Naive thymus-derived CD4-positive, alpha-beta T cell (primary cell): ENCODE measurements around the gene TLR1. TPM values are rescaled to one million over a fixed set of nuclear protein-coding genes. Genes with fewer than 3 reads are reported as not detected.
"Not testable (repeated sequence)": the region's sequence is repeated elsewhere in the genome, so short reads cannot be mapped to it uniquely, and the experiment has no call there.

Experiments
- ATAC-seq: fragments of 150-1000 bp; cut with Tn5 transposase; 2 replicates; pipeline ENCODE4 v1.10.0; 2021; ENCODE audit warnings: mild to moderate bottlenecking, moderate library complexity
- CTCF ChIA-PET: fragments of 350-600 bp; sonication (Branson Sonifier 250); formaldehyde crosslinking; loops from one replicate; lab custom pipeline; 2021; ENCODE audit warnings: antibody characterized with exemption; lab: Charles Lee
- POLR2A ChIA-PET: fragments of 350-600 bp; sonication (Branson Sonifier 250); formaldehyde crosslinking; loops from one replicate; lab custom pipeline; 2021; ENCODE audit warnings: antibody characterized with exemption, inconsistent platforms; lab: Charles Lee
- DNase-seq, 9 donors: peaks; one replicate each; pipeline versions ENCODE4 v3.0.0 to v3.0.0-alpha.2; 2020 to 2022; ENCODE audit warnings: mixed read lengths in 1 of 9
- H3K27ac ChIP-seq: one replicate; pipeline ENCODE4 v1.7.0; 2013; ENCODE audit warnings: mild to moderate bottlenecking, low read depth, low read length, moderate library complexity
- H3K27me3 ChIP-seq, 2 donors: one replicate each; pipeline ENCODE4 v1.7.0; 2013; ENCODE audit warnings: low read length in 2 of 2, mild to moderate bottlenecking in 2 of 2, moderate library complexity in 2 of 2; ENCODE audit not compliant: control insufficient read depth in 2 of 2, insufficient read depth in 2 of 2
- H3K36me3 ChIP-seq, 3 experiments: 1 replicate in 2 of 3; 2 replicates in 1 of 3; pipeline ENCODE4 v1.7.0; 2013; ENCODE audit warnings: low read length in 3 of 3, mild to moderate bottlenecking in 3 of 3, moderate library complexity in 1 of 3; ENCODE audit not compliant: insufficient read depth in 3 of 3, control insufficient read depth in 2 of 3
- H3K4me1 ChIP-seq, 2 donors: one replicate each; pipeline ENCODE4 v1.7.0; 2013; ENCODE audit warnings: low read length in 2 of 2, mild to moderate bottlenecking in 2 of 2, moderate library complexity in 1 of 2; ENCODE audit not compliant: control insufficient read depth in 2 of 2, insufficient read depth in 2 of 2
- H3K4me3 ChIP-seq: 2 replicates; pipeline ENCODE4 v1.7.0; 2013; ENCODE audit warnings: mild to moderate bottlenecking, low read length
- H3K9me3 ChIP-seq, 3 experiments: 1 replicate in 2 of 3; 2 replicates in 1 of 3; pipeline ENCODE4 v1.7.0; 2013; ENCODE audit warnings: low read length in 3 of 3; ENCODE audit not compliant: control insufficient read depth in 2 of 3
- H3K27ac Mint-ChIP-seq, 9 donors: one replicate each; pipeline ENCODE4 v1.8.0; 2020 to 2022; ENCODE audit warnings: mixed read lengths in 9 of 9, mild to moderate bottlenecking in 8 of 9, moderate library complexity in 5 of 9, inconsistent platforms in 2 of 9
- H3K27me3 Mint-ChIP-seq, 5 donors: one replicate each; pipeline ENCODE4 v1.8.0; 2021 to 2022; ENCODE audit warnings: mixed read lengths in 5 of 5, mild to moderate bottlenecking in 1 of 5
- H3K36me3 Mint-ChIP-seq, 5 donors: one replicate each; pipeline ENCODE4 v1.8.0; 2020 to 2022; ENCODE audit warnings: mixed read lengths in 5 of 5, mild to moderate bottlenecking in 3 of 5, inconsistent platforms in 1 of 5
- H3K4me1 Mint-ChIP-seq, 7 donors: one replicate each; pipeline ENCODE4 v1.8.0; 2020 to 2022; ENCODE audit warnings: mixed read lengths in 7 of 7, mild to moderate bottlenecking in 3 of 7, inconsistent platforms in 1 of 7
- H3K4me3 Mint-ChIP-seq, 10 donors: one replicate each; pipeline ENCODE4 v1.8.0; 2020 to 2022; ENCODE audit warnings: mild to moderate bottlenecking in 10 of 10, mixed read lengths in 10 of 10, moderate library complexity in 6 of 10, inconsistent platforms in 2 of 10
- H3K9me3 Mint-ChIP-seq, 11 donors: one replicate each; pipeline ENCODE4 v1.8.0; 2020 to 2022; ENCODE audit warnings: mixed read lengths in 11 of 11, mild to moderate bottlenecking in 4 of 11, inconsistent platforms in 1 of 11, moderate library complexity in 1 of 11
- intact Hi-C, 2 donors: fragments of 100-400 bp; cut with micrococcal nuclease; formaldehyde crosslinking; loops; one replicate each; pipeline ENCODE4 v1.15.1; 2023
- polyA plus RNA-seq, 2 donors: library from polyadenylated mRNA; unstranded; fragments of 300-500 nt; fragmentation: Illumina TruSeq; gene quantifications; one replicate each; pipeline ENCODE4 v1.2.3, GENCODE V29; 2021
- total RNA-seq, 6 experiments: library from RNA in 5 of 6; stranded (reverse) in 5 of 6; gene quantifications; 1 replicate in 5 of 6; 2 replicates in 1 of 6; pipeline ENCODE4 v1.2.3 and lab custom pipeline; 2021 to 2026

TLR1 gene
- total and polyA plus RNA-seq, 7 experiments from 2014 or later = 11.8 to 41.9 (median 22.0) TPM

DNA sequence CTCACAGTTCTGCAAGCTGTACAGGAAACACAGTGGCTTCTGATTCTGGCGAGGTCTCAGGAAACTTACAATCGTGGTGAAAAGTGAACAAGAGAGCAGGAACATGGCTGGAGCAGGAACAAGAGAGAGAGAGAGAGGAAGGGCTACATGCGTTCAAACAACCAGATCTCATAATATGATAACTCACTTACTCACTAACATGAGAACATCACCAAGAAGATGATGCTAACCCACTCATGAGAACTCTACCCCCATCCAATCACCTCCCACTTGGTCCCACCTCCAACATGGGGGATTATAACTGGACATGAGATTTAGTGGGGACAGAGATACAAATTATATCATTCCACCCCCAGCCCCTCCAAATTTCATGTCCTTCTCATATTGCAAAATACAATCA lies 9.8 kb upstream of the TLR1 start:
- no peak overlapping the region for H3K4me3 Mint-ChIP-seq
- H3K27me3 Mint-ChIP-seq = peaks cover 0 to 5% (median 0%) of the 10 kb centered on the region in 5 donors
- H3K27me3 ChIP-seq = no peaks in the 10 kb centered on the region
- no peak for ATAC-seq
- POLR2A ChIA-PET = interaction anchor here (1.8 kb wide), 1 partner anchor 10 kb away, joined by 7 read pairs; the partner anchor contains the start of gene TLR1
- intact Hi-C loops = no loop called here
- peaks cover 0 to 13% (median 4%) of the 10 kb centered on the region in 7 donors for H3K4me1 Mint-ChIP-seq
- H3K27ac ChIP-seq = no peak overlapping the region
- CTCF ChIA-PET = no interaction called here
- H3K9me3 Mint-ChIP-seq = peaks cover 6 to 30% (median 15%) of the 10 kb centered on the region in 11 donors
- peaks cover 0 to 24% (median 5%) of the 10 kb centered on the region in 5 donors for H3K36me3 Mint-ChIP-seq
- peak overlapping the region in 1 of 9 donors; percentile 23 for H3K27ac Mint-ChIP-seq
- no peaks in the 10 kb centered on the region for H3K9me3 ChIP-seq
- H3K36me3 ChIP-seq = no peaks in the 10 kb centered on the region
- H3K4me1 ChIP-seq = no peaks in the 10 kb centered on the region
- no peak for DNase-seq
- no peak overlapping the region for H3K4me3 ChIP-seq

DNA sequence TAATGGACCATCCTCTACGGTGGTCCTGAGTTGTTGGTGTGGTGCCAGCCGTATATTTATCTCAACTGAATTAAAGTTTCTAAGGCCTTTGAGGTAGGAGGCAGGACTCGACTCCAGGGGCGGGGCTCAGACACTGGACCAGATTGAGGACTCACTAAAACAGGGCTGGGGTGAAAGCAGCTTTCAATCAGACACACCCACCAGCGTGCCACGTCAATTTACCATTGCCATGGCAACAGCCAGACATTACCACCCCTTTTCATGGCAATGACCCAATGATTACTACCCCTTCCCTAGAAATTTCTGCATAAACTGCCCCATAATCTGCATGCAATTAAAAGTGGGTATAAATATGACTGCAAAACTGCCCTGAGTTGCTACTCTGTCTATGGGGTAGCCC lies 6.7 kb upstream of the TLR1 start:
- no peaks in the 10 kb centered on the region for H3K9me3 ChIP-seq
- H3K4me3 ChIP-seq = no peak overlapping the region
- H3K36me3 ChIP-seq = no peaks in the 10 kb centered on the region
- peaks cover 0 to 23% (median 5%) of the 10 kb centered on the region in 5 donors for H3K36me3 Mint-ChIP-seq
- H3K4me1 Mint-ChIP-seq = peaks cover 0 to 10% (median 0%) of the 10 kb centered on the region in 7 donors
- H3K27me3 Mint-ChIP-seq = peaks cover 0 to 5% (median 0%) of the 10 kb centered on the region in 5 donors
- ATAC-seq (no peak), DNase-seq (no peak)
- no peak overlapping the region for H3K27ac ChIP-seq
- POLR2A ChIA-PET = interaction anchor here (0.7 kb wide), 1 partner anchor 889 kb away, joined by 5 read pairs; no protein-coding TSS in a partner anchor
- H3K27ac Mint-ChIP-seq = no peak overlapping the region
- no peaks in the 10 kb centered on the region for H3K27me3 ChIP-seq
- no peaks in the 10 kb centered on the region for H3K4me1 ChIP-seq
- no peak overlapping the region for H3K4me3 Mint-ChIP-seq
- CTCF ChIA-PET = no interaction called here
- intact Hi-C loops = no loop called here
- H3K9me3 Mint-ChIP-seq = peaks cover 6 to 26% (median 14%) of the 10 kb centered on the region in 11 donors

- H3K36me3 Mint-ChIP-seq = peaks cover 9 to 19% (median 11%) of the 10 kb centered on the region in 5 donors
- H3K4me1 Mint-ChIP-seq = peaks cover 21 to 36% (median 34%) of the 10 kb centered on the region in 7 donors
- H3K9me3 ChIP-seq, POLR2A ChIA-PET, H3K27me3 Mint-ChIP-seq, H3K27me3 ChIP-seq, H3K4me3 ChIP-seq, ATAC-seq, H3K4me3 Mint-ChIP-seq, DNase-seq, H3K36me3 ChIP-seq, intact Hi-C loops, H3K27ac ChIP-seq, CTCF ChIA-PET, H3K27ac Mint-ChIP-seq: not testable (repeated sequence)
- H3K4me1 ChIP-seq = peaks cover 8 to 12% of the 10 kb centered on the region in 2 donors
- H3K9me3 Mint-ChIP-seq = peaks cover 3 to 17% (median 9%) of the 10 kb centered on the region in 11 donors
Observed at GRCh38 chr4:38807462-38807861, 2.9 kb upstream of the TLR1 start.

DNA sequence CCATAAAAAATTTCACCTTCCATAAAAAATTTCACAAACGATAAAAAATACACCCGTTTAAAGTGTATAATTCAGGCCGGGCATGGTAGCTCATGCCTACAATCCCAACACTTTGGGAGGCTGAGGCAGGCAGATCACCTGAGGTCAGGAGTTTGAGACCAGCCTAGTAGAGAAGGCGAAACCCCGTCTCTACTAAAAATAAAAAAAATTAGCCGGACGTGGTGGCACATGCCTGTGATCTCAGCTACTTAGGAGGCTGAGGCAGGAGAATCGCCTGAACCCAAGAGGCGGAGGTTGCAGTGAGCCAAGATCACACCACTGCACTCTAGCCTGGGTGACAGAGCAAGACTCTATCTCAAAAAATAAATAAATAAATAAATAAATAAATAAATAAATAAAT lies 1.7 kb upstream of the TLR1 start:
- H3K4me3 Mint-ChIP-seq = peak overlapping the region in 9 of 10 donors; percentile 25 to 94 (median 90)
- peak overlapping the region in 5 of 9 donors; percentile 62 to 99 (median 94) for H3K27ac Mint-ChIP-seq

GRCh38 chr4:38805530-38806145 lies 1.0 kb upstream of the TLR1 start:
- Histone ChIP-seq H3K4me3 (peak overlapping the region; percentile 51), H3K27ac (peak overlapping the region; percentile 61), H3K27me3 (no peaks in the 10 kb centered on the region), H3K36me3 (peaks cover 0 to 21% (median 0%) of the 10 kb centered on the region in 3 experiments), H3K9me3 (peaks cover 0 to 25% (median 0%) of the 10 kb centered on the region in 3 experiments), H3K4me1 (peaks cover 8 to 12% of the 10 kb centered on the region in 2 donors)
- ChIA-PET CTCF (interaction anchor here (0.6 to 3.1 kb wide), 7 partner anchors 18 to 735 kb away, joined by 3 to 41 read pairs (median 4); partner anchors contain the start of gene TLR10), POLR2A (interaction anchor here (0.6 to 1.7 kb wide), 6 partner anchors 8 to 572 kb away, joined by 3 to 7 read pairs (median 4); no protein-coding TSS in a partner anchor)
- peaks cover 27 to 46% (median 39%) of the 10 kb centered on the region in 7 donors for H3K4me1 Mint-ChIP-seq
- peak overlapping the region; percentile 87 to 99 (median 94) for H3K27ac Mint-ChIP-seq
- peaks cover 0 to 2% (median 0%) of the 10 kb centered on the region in 5 donors for H3K27me3 Mint-ChIP-seq
- DNase-seq (peak in 2 of 9 donors; percentile 1 to 9), ATAC-seq (peak; percentile 49)
- H3K4me3 Mint-ChIP-seq = peak overlapping the region; percentile 87 to 95 (median 90)
- peaks cover 8 to 34% (median 17%) of the 10 kb centered on the region in 11 donors for H3K9me3 Mint-ChIP-seq
- peaks cover 19 to 36% (median 28%) of the 10 kb centered on the region in 5 donors for H3K36me3 Mint-ChIP-seq
- intact Hi-C loops = loop anchor here in 1 of 2 donors (2.0 kb wide), 2 partner anchors 15 to 673 kb away; no protein-coding TSS in a partner anchor

More for the DNA sequence above, 1.7 kb upstream of the TLR1 start:
- H3K27me3 Mint-ChIP-seq, ATAC-seq, POLR2A ChIA-PET, H3K27me3 ChIP-seq, intact Hi-C loops, DNase-seq: not testable (repeated sequence)
- Mint-ChIP-seq H3K9me3 (peaks cover 6 to 28% (median 13%) of the 10 kb centered on the region in 11 donors), H3K4me1 (peaks cover 27 to 41% (median 39%) of the 10 kb centered on the region in 7 donors), H3K36me3 (peaks cover 14 to 30% (median 22%) of the 10 kb centered on the region in 5 donors)
- CTCF ChIA-PET = interaction anchor here (3.0 kb wide), 1 partner anchor 25 kb away, joined by 22 read pairs; the partner anchor contains the start of gene TLR10
- Histone ChIP-seq H3K36me3 (peaks cover 0 to 15% (median 0%) of the 10 kb centered on the region in 3 experiments), H3K4me1 (peaks cover 8 to 12% of the 10 kb centered on the region in 2 donors), H3K4me3 (peak overlapping the region; percentile 51), H3K9me3 (peaks cover 0 to 19% (median 0%) of the 10 kb centered on the region in 3 experiments), H3K27ac (peak overlapping the region; percentile 61)
